ENCODE measurements around the gene RPL22. TPM values are rescaled to one million over a fixed set of nuclear protein-coding genes. Genes with fewer than 3 reads are reported as not detected.

Gene RPL22
- total and polyA plus RNA-seq, 2 of the 4 experiments (the other 2 are of a cell fraction) = 26.2 to 131 TPM

- in situ Hi-C loops (cut with MboI; ENCODE audit: low sequenced_read_pairs) (no loop called here), intact Hi-C loops (cut with micrococcal nuclease) (no loop called here), dilution Hi-C loops (cut with HindIII; ENCODE audit: low sequenced_read_pairs, unreplicated experiment) (no loop called here)
- Histone ChIP-seq H4K20me1 (ENCODE audit: insufficient read depth, low read length) (no peaks in the 10 kb centered on the region), H3K18ac (ENCODE audit: low read depth, low read length) (no peak overlapping the region), H3K4me3 (ENCODE audit: insufficient read depth, low read depth, low read length) (no peak overlapping the region), H4K91ac (ENCODE audit: insufficient read depth, low read depth, low read length) (no peak overlapping the region), H3K4me2 (ENCODE audit: low read depth, low read length) (no peak overlapping the region), H4K5ac (ENCODE audit: low read depth, low read length) (no peak overlapping the region), H3K9ac (ENCODE audit: low read depth, low read length) (no peak overlapping the region), H3K23ac (ENCODE audit: low read depth, low read length) (no peak overlapping the region), H2AFZ (replicated peaks; ENCODE audit: low read length, poor library complexity) (no peak overlapping the region), H3K56ac (ENCODE audit: extremely low read depth, insufficient read depth, low read length) (no peak overlapping the region), H3K27ac (ENCODE audit: insufficient read depth, low read length) (no peak overlapping the region), H2BK5ac (ENCODE audit: low read depth, low read length, poor library complexity, severe bottlenecking) (no peak overlapping the region), H4K8ac (ENCODE audit: low read depth in 2 of 2, low read length in 2 of 2) (no peak overlapping the region), H3K4me1 (ENCODE audit: control insufficient read depth, insufficient read depth, low read length) (no peaks in the 10 kb centered on the region), H2AK9ac (replicated peaks; ENCODE audit: low read depth, low read length, poor library complexity) (no peak overlapping the region), H2BK120ac (ENCODE audit: low read depth, low read length) (no peak overlapping the region), H2BK15ac (ENCODE audit: low read depth, low read length) (no peak overlapping the region), H3K27me3 (ENCODE audit: control insufficient read depth, insufficient read depth, low read length) (peaks cover 44% of the 10 kb centered on the region; the same call in 1 of the 2 replicates), H3K79me1 (ENCODE audit: low read depth in 1 of 2, low read length in 2 of 2) (no peaks in the 10 kb centered on the region), H3K9me1 (ENCODE audit: insufficient read depth, low read length) (no peaks in the 10 kb centered on the region), H3K9me3 (ENCODE audit: control insufficient read depth, insufficient read depth, low read length) (no peaks in the 10 kb centered on the region), H3K4ac (ENCODE audit: low read depth, low read length) (no peak overlapping the region), H3K36me3 (ENCODE audit: control insufficient read depth, insufficient read depth, low read length) (no peaks in the 10 kb centered on the region), H3K14ac (replicated peaks; ENCODE audit: low read depth, low read length) (no peak overlapping the region), H2AK5ac (ENCODE audit: low read depth, low read length) (no peak overlapping the region), H2BK20ac (ENCODE audit: low read depth, low read length) (no peak overlapping the region)
- ChIA-PET CTCF (no interaction called here), POLR2A (ENCODE audit: unreplicated experiment) (no interaction called here)
- ATAC-seq (ENCODE audit: low read depth) = no peak
- no TSS peak for BruUV-seq (replicated peaks)
- DNase-seq = no peak
- 78% methylated on average over 19 of the region's 34 CpGs; no CpG with 5 or more reads in 1 of the 2 experiments for WGBS, 2 experiments (ENCODE audit: extremely low coverage in 2 of 2, insufficient read length in 1 of 2)
- TF ChIP-seq USF2 (IDR thresholded peaks at IDR 0.05; ENCODE audit: low read depth, low read length) = no peak
- TF ChIP-seq ELK1 (IDR thresholded peaks at IDR 0.05; ENCODE audit: borderline replicate concordance, low read depth, low read length) = no peak
- no peak for TF ChIP-seq NFE2L2 (IDR thresholded peaks at IDR 0.05; ENCODE audit: low read depth, low read length)
- TF ChIP-seq RCOR1 (IDR thresholded peaks at IDR 0.05; ENCODE audit: insufficient replicate concordance, low read length) = no peak
- TF ChIP-seq RFX5 (IDR thresholded peaks at IDR 0.05; ENCODE audit: low read depth, low read length) = no peak
- no peak for TF ChIP-seq RAD21 (IDR thresholded peaks at IDR 0.05; ENCODE audit: low read length)
- no peak for TF ChIP-seq MAFK (IDR thresholded peaks at IDR 0.05; ENCODE audit: low read depth, low read length)
- TF ChIP-seq FOS (IDR thresholded peaks at IDR 0.05; ENCODE audit: low read depth, low read length) = no peak
- no peak for TF ChIP-seq CHD1 (IDR thresholded peaks at IDR 0.05; ENCODE audit: low read depth, low read length)
- TF ChIP-seq BHLHE40 (IDR thresholded peaks at IDR 0.05; ENCODE audit: low read depth, low read length) = no peak
- TF ChIP-seq MAZ (IDR thresholded peaks at IDR 0.05; ENCODE audit: borderline replicate concordance, low read depth, low read length) = no peak
- no peak for TF ChIP-seq CEBPB (IDR thresholded peaks at IDR 0.05; ENCODE audit: low read depth, low read length)
- no peak for TF ChIP-seq CTCF (conservative IDR thresholded peaks at IDR 0.05; ENCODE audit: low read depth, low read length)
- no peak for TF ChIP-seq POLR2A (IDR thresholded peaks at IDR 0.05; ENCODE audit: low read depth, low read length)
- no peak for TF ChIP-seq MXI1 (IDR thresholded peaks at IDR 0.05; ENCODE audit: borderline replicate concordance, low read depth, low read length)
These were observed 31.7 kb downstream of the RPL22 start for GRCh38 chr1:6167391-6168303.

Measured in IMR-90 (cell line).